Measurements from ENCODE around the gene NR1I2.

NR1I2 gene

GRCh38 chr3:119779731-119780383 is 2.0 kb upstream of the NR1I2 start:
- no peak for DNase-seq (ENCODE audit: low spot score)

- no peak for DNase-seq (ENCODE audit: low spot score)
These were observed 559 bp downstream of the NR1I2 start for GRCh38 chr3:119782460-119782859.

GRCh38 chr3:119783255-119783654 is 1.4 kb downstream of the NR1I2 start:
- no peak for DNase-seq (ENCODE audit: low spot score)

- DNase-seq (ENCODE audit: low spot score) = no peak
These were observed 2.0 kb downstream of the NR1I2 start for GRCh38 chr3:119783883-119784282.

- no peak for DNase-seq (ENCODE audit: low spot score)
These were observed 4.5 kb downstream of the NR1I2 start for GRCh38 chr3:119786409-119786808.

- no peak for DNase-seq (ENCODE audit: low spot score)
These were observed 8.5 kb downstream of the NR1I2 start for GRCh38 chr3:119790369-119790768.

GRCh38 chr3:119792270-119792669 is 10.4 kb downstream of the NR1I2 start:
- DNase-seq (ENCODE audit: low spot score) = no peak

GRCh38 chr3:119794401-119794800 is 12.5 kb downstream of the NR1I2 start:
- DNase-seq (ENCODE audit: low spot score) = no peak

GRCh38 chr3:119794971-119795612 is 13.2 kb downstream of the NR1I2 start:
- DNase-seq (ENCODE audit: low spot score) = no peak

- no peak for DNase-seq (ENCODE audit: low spot score)
These were observed 13.9 kb downstream of the NR1I2 start for GRCh38 chr3:119795849-119796248.

GRCh38 chr3:119796368-119796767 is 14.5 kb downstream of the NR1I2 start:
- DNase-seq (ENCODE audit: low spot score) = no peak

GRCh38 chr3:119796785-119797184 is 14.9 kb downstream of the NR1I2 start:
- DNase-seq (ENCODE audit: low spot score) = no peak

- no peak for DNase-seq (ENCODE audit: low spot score)
These were observed 18.9 kb downstream of the NR1I2 start for GRCh38 chr3:119800844-119801243.

- DNase-seq (ENCODE audit: low spot score) = no peak
These were observed 26.3 kb downstream of the NR1I2 start for GRCh38 chr3:119808244-119808643.

- no peak for DNase-seq (ENCODE audit: low spot score)
These were observed 26.9 kb downstream of the NR1I2 start for GRCh38 chr3:119808843-119809242.

GRCh38 chr3:119809249-119810017 is 27.5 kb downstream of the NR1I2 start:
- no peak for DNase-seq (ENCODE audit: low spot score)

- peak; percentile 49 for DNase-seq (ENCODE audit: low spot score)
These were observed 28.1 kb downstream of the NR1I2 start for GRCh38 chr3:119810018-119810435.

- no peak for DNase-seq (ENCODE audit: low spot score)
These were observed 30.7 kb downstream of the NR1I2 start for GRCh38 chr3:119812491-119813058.

- DNase-seq (ENCODE audit: low spot score) = no peak
These were observed 33.8 kb downstream of the NR1I2 start for GRCh38 chr3:119815716-119816115.

GRCh38 chr3:119817071-119817470 is 35.2 kb downstream of the NR1I2 start:
- DNase-seq (ENCODE audit: low spot score) = no peak

GRCh38 chr3:119817583-119818363 is 35.9 kb downstream of the NR1I2 start:
- DNase-seq (ENCODE audit: low spot score) = no peak

GRCh38 chr3:119818937-119819336 is 37.0 kb downstream of the NR1I2 start:
- DNase-seq (ENCODE audit: low spot score) = no peak
